HEK293 (cell line): ENCODE results near the gene FBXO27.

Experiments used
- FEZF1 ChIP-seq: fragments of 450-650 bp; formaldehyde crosslinking; IDR thresholded peaks from 2 replicates; pipeline ENCODE4 v1.5.1; 2016; ENCODE audit warnings: missing biosample characterization, missing genetic modification characterization
- GLI2 ChIP-seq: fragments of 450-650 bp; formaldehyde crosslinking; IDR thresholded peaks from 2 replicates; pipeline ENCODE4; 2017; ENCODE audit warnings: missing biosample characterization, missing genetic modification characterization, low read depth, borderline replicate concordance
- REPIN1 ChIP-seq: fragments of 450-650 bp; formaldehyde crosslinking; IDR thresholded peaks from 2 replicates; pipeline ENCODE4 v1.5.1; 2017; ENCODE audit warnings: missing biosample characterization, missing genetic modification characterization, low read depth
- SCRT1 ChIP-seq: fragments of 450-650 bp; formaldehyde crosslinking; IDR thresholded peaks from 2 replicates; pipeline ENCODE4 v1.5.1; 2016; ENCODE audit warnings: missing biosample characterization, missing genetic modification characterization, borderline replicate concordance
- TCF7L2 ChIP-seq: IDR thresholded peaks from 2 replicates; pipeline ENCODE4 v1.6.1; 2011; ENCODE audit warnings: low read depth, mild to moderate bottlenecking, inconsistent platforms, low read length, moderate library complexity, borderline replicate concordance
- ZNF274 ChIP-seq, 2 experiments: fragments of 200-500 bp in 1 of 2; fragments of 450-650 bp in 1 of 2; sonication (Bioruptor generic) in 1 of 2; formaldehyde crosslinking in 1 of 2; IDR thresholded peaks; 2 replicates each; pipeline versions ENCODE4 v1.5.1 to v1.6.1; 2014 to 2016; ENCODE audit warnings: borderline replicate concordance in 1 of 2, inconsistent platforms in 1 of 2, low read length in 1 of 2, missing biosample characterization in 1 of 2, missing genetic modification characterization in 1 of 2
- ZNF324 ChIP-seq: fragments of 450-650 bp; formaldehyde crosslinking; IDR thresholded peaks from 2 replicates; pipeline ENCODE4 v1.5.1; 2016; ENCODE audit warnings: missing biosample characterization, missing genetic modification characterization
- ZNF394 ChIP-seq: fragments of 450-650 bp; formaldehyde crosslinking; IDR thresholded peaks from 2 replicates; pipeline ENCODE4 v1.5.1; 2016; ENCODE audit warnings: missing biosample characterization, missing genetic modification characterization, mild to moderate bottlenecking, moderate library complexity, borderline replicate concordance
- ZNF426 ChIP-seq: fragments of 450-650 bp; formaldehyde crosslinking; IDR thresholded peaks from 2 replicates; pipeline ENCODE4 v1.5.1; 2017; ENCODE audit warnings: missing biosample characterization, missing genetic modification characterization, mild to moderate bottlenecking, inconsistent platforms, moderate library complexity
- ZNF654 ChIP-seq: fragments of 450-650 bp; formaldehyde crosslinking; IDR thresholded peaks from 2 replicates; pipeline ENCODE4 v1.5.1; 2016; ENCODE audit warnings: low read depth, missing biosample characterization, missing genetic modification characterization
- ZNF660 ChIP-seq: fragments of 450-650 bp; IDR thresholded peaks from 2 replicates; pipeline ENCODE4 v1.5.1; 2018; ENCODE audit warnings: missing biosample characterization, mild to moderate bottlenecking, missing genetic modification characterization
- ZNF701 ChIP-seq: fragments of 450-650 bp; formaldehyde crosslinking; IDR thresholded peaks from 2 replicates; pipeline ENCODE4 v1.5.1; 2016; ENCODE audit warnings: missing biosample characterization, missing genetic modification characterization
- ZNF768 ChIP-seq: fragments of 450-650 bp; formaldehyde crosslinking; IDR thresholded peaks from 2 replicates; pipeline ENCODE4 v1.5.1; 2018; ENCODE audit warnings: missing biosample characterization, mild to moderate bottlenecking, missing genetic modification characterization
- ZNF785 ChIP-seq: fragments of 450-650 bp; formaldehyde crosslinking; IDR thresholded peaks from 2 replicates; pipeline ENCODE4 v1.5.1; 2016; ENCODE audit warnings: missing biosample characterization, missing genetic modification characterization
- ZSCAN16 ChIP-seq: fragments of 450-650 bp; formaldehyde crosslinking; IDR thresholded peaks from 2 replicates; pipeline ENCODE4 v1.5.1; 2016; ENCODE audit warnings: missing biosample characterization, missing genetic modification characterization
- TF ChIP-seq, protein P1 (sequence below): fragments of 450-650 bp; formaldehyde crosslinking; IDR thresholded peaks from 2 replicates; pipeline ENCODE4 v1.5.1; 2016; ENCODE audit warnings: missing biosample characterization, missing genetic modification characterization, borderline replicate concordance
- TF ChIP-seq, protein P2 (sequence below): fragments of 450-650 bp; formaldehyde crosslinking; IDR thresholded peaks from 2 replicates; pipeline ENCODE4 v1.5.1; 2016; ENCODE audit warnings: missing biosample characterization, missing genetic modification characterization
- TF ChIP-seq, protein P3 (sequence below): fragments of 450-650 bp; formaldehyde crosslinking; IDR thresholded peaks from 2 replicates; pipeline ENCODE4 v1.5.1; 2016; ENCODE audit warnings: missing biosample characterization, missing genetic modification characterization
- TF ChIP-seq, protein P4 (sequence below): fragments of 450-650 bp; formaldehyde crosslinking; IDR thresholded peaks from 2 replicates; pipeline ENCODE4; 2016; ENCODE audit warnings: missing biosample characterization, missing genetic modification characterization
- TF ChIP-seq, protein P5 (sequence below): fragments of 450-650 bp; formaldehyde crosslinking; IDR thresholded peaks from 2 replicates; pipeline ENCODE4 v1.5.1; 2017; ENCODE audit warnings: missing biosample characterization, missing genetic modification characterization
- TF ChIP-seq, protein P6 (sequence below): fragments of 450-650 bp; formaldehyde crosslinking; IDR thresholded peaks from 2 replicates; pipeline ENCODE4 v1.5.1; 2016; ENCODE audit warnings: missing biosample characterization, missing genetic modification characterization

Gene FBXO27

DNA sequence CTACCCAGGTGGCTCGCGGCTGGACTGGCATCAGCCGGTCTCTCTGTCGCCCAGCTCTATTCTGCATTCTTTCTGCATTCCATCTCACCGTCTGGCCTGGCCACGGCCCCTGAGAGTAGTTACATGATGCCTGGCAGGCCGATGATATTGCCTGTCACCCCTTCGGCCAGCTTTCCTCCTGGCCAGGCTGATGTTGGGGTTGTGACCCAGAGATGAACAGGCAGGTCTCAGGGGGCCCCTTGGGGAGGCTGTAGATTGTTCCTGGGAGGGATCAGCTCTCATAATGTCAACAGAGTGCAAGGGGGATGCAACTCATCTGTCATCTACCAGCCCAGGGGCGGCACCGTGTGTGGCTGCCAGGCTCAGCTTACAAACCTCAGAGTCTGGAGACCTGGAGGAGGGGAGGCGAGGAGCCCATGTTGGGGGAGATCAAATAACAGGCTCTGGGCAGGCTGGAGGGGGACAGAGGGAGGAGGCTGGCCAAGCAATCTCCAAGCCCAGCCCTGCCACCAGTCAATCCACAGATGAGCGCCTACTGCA, 43.2 kb downstream of the FBXO27 start (continued):
- TF ChIP-seq, protein P1, sequence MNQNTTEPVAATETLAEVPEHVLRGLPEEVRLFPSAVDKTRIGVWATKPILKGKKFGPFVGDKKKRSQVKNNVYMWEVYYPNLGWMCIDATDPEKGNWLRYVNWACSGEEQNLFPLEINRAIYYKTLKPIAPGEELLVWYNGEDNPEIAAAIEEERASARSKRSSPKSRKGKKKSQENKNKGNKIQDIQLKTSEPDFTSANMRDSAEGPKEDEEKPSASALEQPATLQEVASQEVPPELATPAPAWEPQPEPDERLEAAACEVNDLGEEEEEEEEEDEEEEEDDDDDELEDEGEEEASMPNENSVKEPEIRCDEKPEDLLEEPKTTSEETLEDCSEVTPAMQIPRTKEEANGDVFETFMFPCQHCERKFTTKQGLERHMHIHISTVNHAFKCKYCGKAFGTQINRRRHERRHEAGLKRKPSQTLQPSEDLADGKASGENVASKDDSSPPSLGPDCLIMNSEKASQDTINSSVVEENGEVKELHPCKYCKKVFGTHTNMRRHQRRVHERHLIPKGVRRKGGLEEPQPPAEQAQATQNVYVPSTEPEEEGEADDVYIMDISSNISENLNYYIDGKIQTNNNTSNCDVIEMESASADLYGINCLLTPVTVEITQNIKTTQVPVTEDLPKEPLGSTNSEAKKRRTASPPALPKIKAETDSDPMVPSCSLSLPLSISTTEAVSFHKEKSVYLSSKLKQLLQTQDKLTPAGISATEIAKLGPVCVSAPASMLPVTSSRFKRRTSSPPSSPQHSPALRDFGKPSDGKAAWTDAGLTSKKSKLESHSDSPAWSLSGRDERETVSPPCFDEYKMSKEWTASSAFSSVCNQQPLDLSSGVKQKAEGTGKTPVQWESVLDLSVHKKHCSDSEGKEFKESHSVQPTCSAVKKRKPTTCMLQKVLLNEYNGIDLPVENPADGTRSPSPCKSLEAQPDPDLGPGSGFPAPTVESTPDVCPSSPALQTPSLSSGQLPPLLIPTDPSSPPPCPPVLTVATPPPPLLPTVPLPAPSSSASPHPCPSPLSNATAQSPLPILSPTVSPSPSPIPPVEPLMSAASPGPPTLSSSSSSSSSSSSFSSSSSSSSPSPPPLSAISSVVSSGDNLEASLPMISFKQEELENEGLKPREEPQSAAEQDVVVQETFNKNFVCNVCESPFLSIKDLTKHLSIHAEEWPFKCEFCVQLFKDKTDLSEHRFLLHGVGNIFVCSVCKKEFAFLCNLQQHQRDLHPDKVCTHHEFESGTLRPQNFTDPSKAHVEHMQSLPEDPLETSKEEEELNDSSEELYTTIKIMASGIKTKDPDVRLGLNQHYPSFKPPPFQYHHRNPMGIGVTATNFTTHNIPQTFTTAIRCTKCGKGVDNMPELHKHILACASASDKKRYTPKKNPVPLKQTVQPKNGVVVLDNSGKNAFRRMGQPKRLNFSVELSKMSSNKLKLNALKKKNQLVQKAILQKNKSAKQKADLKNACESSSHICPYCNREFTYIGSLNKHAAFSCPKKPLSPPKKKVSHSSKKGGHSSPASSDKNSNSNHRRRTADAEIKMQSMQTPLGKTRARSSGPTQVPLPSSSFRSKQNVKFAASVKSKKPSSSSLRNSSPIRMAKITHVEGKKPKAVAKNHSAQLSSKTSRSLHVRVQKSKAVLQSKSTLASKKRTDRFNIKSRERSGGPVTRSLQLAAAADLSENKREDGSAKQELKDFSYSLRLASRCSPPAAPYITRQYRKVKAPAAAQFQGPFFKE (tag by site-specific recombination), result no peak
- TF ChIP-seq REPIN1 (tag by site-specific recombination), result no peak
- no peak; the same call in 1 of the 2 replicates for TF ChIP-seq ZNF660
- peak; percentile 25; the same call in 1 of the 2 replicates for TF ChIP-seq FEZF1 (tag by site-specific recombination)
- TF ChIP-seq ZNF394, result no peak
- TF ChIP-seq ZNF785 (tag by site-specific recombination), result no peak
- no peak for TF ChIP-seq SCRT1 (tag by site-specific recombination)
- TF ChIP-seq ZNF768 (tag by site-specific recombination), result no peak
- no peak for TF ChIP-seq ZNF701 (tag by site-specific recombination)
- TF ChIP-seq, protein P2, sequence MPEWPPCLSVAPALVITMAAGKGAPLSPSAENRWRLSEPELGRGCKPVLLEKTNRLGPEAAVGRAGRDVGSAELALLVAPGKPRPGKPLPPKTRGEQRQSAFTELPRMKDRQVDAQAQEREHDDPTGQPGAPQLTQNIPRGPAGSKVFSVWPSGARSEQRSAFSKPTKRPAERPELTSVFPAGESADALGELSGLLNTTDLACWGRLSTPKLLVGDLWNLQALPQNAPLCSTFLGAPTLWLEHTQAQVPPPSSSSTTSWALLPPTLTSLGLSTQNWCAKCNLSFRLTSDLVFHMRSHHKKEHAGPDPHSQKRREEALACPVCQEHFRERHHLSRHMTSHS (tag by site-specific recombination), result no peak
- TF ChIP-seq TCF7L2, result no peak
- TF ChIP-seq, protein P3, sequence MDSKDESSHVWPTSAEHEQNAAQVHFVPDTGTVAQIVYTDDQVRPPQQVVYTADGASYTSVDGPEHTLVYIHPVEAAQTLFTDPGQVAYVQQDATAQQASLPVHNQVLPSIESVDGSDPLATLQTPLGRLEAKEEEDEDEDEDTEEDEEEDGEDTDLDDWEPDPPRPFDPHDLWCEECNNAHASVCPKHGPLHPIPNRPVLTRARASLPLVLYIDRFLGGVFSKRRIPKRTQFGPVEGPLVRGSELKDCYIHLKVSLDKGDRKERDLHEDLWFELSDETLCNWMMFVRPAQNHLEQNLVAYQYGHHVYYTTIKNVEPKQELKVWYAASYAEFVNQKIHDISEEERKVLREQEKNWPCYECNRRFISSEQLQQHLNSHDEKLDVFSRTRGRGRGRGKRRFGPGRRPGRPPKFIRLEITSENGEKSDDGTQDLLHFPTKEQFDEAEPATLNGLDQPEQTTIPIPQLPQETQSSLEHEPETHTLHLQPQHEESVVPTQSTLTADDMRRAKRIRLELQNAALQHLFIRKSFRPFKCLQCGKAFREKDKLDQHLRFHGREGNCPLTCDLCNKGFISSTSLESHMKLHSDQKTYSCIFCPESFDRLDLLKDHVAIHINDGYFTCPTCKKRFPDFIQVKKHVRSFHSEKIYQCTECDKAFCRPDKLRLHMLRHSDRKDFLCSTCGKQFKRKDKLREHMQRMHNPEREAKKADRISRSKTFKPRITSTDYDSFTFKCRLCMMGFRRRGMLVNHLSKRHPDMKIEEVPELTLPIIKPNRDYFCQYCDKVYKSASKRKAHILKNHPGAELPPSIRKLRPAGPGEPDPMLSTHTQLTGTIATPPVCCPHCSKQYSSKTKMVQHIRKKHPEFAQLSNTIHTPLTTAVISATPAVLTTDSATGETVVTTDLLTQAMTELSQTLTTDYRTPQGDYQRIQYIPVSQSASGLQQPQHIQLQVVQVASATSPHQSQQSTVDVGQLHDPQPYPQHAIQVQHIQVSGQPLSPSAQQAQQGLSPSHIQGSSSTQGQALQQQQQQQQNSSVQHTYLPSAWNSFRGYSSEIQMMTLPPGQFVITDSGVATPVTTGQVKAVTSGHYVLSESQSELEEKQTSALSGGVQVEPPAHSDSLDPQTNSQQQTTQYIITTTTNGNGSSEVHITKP (tag by site-specific recombination), result peak; percentile 89
- TF ChIP-seq, protein P4, sequence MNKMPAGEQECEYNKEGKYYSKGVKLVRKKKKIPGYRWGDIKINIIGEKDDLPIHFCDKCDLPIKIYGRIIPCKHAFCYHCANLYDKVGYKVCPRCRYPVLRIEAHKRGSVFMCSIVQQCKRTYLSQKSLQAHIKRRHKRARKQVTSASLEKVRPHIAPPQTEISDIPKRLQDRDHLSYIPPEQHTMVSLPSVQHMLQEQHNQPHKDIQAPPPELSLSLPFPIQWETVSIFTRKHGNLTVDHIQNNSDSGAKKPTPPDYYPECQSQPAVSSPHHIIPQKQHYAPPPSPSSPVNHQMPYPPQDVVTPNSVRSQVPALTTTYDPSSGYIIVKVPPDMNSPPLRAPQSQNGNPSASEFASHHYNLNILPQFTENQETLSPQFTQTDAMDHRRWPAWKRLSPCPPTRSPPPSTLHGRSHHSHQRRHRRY, result no peak
- no peak for TF ChIP-seq ZNF324 (tag by site-specific recombination)
- TF ChIP-seq GLI2, result no peak
- TF ChIP-seq ZSCAN16 (tag by site-specific recombination), result peak; percentile 88
- TF ChIP-seq, protein P5, sequence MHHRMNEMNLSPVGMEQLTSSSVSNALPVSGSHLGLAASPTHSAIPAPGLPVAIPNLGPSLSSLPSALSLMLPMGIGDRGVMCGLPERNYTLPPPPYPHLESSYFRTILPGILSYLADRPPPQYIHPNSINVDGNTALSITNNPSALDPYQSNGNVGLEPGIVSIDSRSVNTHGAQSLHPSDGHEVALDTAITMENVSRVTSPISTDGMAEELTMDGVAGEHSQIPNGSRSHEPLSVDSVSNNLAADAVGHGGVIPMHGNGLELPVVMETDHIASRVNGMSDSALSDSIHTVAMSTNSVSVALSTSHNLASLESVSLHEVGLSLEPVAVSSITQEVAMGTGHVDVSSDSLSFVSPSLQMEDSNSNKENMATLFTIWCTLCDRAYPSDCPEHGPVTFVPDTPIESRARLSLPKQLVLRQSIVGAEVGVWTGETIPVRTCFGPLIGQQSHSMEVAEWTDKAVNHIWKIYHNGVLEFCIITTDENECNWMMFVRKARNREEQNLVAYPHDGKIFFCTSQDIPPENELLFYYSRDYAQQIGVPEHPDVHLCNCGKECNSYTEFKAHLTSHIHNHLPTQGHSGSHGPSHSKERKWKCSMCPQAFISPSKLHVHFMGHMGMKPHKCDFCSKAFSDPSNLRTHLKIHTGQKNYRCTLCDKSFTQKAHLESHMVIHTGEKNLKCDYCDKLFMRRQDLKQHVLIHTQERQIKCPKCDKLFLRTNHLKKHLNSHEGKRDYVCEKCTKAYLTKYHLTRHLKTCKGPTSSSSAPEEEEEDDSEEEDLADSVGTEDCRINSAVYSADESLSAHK, result no peak
- no peak for TF ChIP-seq ZNF426 (tag by site-specific recombination)
- TF ChIP-seq ZNF274 (IDR thresholded peaks at IDR 0.05; ENCODE audit: low read length), result no peak
- no peak for TF ChIP-seq ZNF274 (tag by site-specific recombination; IDR thresholded peaks at IDR 0.05; ENCODE audit: borderline replicate concordance)
- TF ChIP-seq, protein P6, sequence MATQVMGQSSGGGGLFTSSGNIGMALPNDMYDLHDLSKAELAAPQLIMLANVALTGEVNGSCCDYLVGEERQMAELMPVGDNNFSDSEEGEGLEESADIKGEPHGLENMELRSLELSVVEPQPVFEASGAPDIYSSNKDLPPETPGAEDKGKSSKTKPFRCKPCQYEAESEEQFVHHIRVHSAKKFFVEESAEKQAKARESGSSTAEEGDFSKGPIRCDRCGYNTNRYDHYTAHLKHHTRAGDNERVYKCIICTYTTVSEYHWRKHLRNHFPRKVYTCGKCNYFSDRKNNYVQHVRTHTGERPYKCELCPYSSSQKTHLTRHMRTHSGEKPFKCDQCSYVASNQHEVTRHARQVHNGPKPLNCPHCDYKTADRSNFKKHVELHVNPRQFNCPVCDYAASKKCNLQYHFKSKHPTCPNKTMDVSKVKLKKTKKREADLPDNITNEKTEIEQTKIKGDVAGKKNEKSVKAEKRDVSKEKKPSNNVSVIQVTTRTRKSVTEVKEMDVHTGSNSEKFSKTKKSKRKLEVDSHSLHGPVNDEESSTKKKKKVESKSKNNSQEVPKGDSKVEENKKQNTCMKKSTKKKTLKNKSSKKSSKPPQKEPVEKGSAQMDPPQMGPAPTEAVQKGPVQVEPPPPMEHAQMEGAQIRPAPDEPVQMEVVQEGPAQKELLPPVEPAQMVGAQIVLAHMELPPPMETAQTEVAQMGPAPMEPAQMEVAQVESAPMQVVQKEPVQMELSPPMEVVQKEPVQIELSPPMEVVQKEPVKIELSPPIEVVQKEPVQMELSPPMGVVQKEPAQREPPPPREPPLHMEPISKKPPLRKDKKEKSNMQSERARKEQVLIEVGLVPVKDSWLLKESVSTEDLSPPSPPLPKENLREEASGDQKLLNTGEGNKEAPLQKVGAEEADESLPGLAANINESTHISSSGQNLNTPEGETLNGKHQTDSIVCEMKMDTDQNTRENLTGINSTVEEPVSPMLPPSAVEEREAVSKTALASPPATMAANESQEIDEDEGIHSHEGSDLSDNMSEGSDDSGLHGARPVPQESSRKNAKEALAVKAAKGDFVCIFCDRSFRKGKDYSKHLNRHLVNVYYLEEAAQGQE (tag by site-specific recombination), result no peak
- TF ChIP-seq ZNF654 (tag by site-specific recombination), result no peak
